Amygdala (tissue), 56 donors: Measurements from ENCODE around the gene CTSL.
"Not testable (repeated sequence)": the region's sequence is repeated elsewhere in the genome, so short reads cannot be mapped to it uniquely, and the experiment has no call there.

Source experiments
- DNase-seq, 56 donors: peaks; one replicate each; lab custom pipeline; 2025; lab: John Stamatoyannopoulos, UW

The CTSL gene

DNA sequence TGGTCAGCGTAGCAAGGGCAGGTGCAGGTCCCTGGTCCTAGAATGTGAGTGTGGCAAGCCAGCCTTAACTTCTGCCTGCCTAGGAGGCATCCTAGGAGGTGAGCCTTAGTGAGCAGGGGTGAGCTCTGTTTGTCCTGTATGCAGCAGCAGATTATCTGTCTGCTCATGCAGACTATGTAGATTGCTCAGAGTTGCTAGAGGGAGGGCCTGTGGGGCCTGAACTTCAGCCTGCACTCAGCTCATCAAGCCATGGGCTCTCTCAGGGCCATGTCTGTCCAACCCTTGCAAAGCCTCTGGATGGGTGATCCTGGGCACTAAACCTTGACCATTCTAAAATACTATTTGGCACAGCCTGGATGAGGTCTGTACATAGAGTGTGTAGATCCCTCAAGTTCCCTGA, 8.5 kb upstream of the CTSL start:
- DNase-seq: no peak

DNA sequence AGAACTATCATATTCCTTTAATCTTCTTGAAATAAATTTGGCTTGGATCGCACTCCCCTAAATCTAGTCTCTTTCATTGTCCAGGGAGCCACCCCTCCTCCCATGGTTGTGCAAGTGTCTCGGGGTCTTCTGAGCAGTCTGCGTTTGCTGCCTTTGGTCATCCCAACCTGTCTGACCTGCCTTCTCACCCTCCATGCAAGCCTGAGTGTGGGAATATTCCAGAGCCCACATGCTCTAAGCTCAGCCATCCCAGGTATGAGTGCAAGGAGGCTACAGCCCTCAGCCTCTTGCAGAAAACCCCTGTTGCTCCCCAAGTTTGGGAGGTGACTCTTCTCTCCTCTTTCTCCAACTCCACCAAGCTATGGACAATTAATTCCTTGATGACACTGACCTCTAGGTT, 7.7 kb upstream of the CTSL start:
- DNase-seq: no peak

DNA sequence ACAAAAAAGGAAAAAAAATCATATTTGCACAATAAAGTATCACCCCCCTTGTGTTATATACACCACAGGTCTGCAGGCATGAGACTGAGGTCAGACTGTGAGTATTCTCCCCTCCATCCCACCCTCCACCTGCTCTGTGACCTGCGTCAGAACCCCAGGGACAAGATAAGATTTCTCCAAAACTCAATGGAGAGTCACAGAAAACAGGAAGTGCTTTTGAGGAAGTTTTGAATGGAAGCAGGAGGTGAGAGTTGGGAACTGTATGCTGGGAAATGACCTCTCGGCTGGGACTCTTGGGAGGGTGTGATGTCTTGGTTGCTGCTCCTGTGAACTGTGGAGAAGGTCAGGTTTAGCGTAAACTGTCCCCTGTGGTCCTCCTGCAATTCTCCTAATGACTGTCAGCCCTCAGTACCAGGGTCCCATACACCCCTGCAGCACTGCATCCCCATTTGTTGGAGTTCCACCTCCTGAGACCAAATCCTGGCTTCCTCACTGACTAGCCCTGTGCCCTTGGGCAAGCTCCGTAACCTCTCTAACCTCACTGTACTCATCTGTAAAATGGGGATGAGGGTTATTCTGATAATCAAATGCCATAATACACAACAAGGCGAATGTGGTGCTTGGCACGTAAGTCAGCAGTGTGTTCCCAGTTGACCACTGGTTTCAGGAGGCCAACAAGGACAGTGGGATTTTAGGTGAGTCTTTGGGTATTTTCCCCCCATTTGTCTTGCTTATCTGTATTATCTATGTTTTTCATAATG, 6.9 kb upstream of the CTSL start:
- no peak for DNase-seq

DNA sequence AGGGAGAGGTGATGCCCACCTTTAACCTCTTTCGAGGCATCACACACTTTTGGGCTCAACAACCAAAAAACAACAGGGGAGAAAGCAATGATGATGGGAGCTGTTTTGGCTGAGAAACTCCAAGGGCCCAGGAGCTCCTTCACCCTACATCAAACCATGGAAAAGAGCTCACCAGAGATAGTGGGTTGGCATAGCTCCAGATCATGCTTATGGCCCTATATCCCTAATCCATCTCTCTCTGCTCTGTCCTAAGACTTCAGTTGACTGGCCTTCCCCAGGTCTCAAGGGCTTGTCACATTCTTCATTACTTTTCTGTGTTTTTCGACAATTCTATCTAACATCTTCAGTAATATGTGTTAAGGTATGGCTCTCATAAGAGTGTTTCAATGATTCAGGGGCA, 5.7 kb upstream of the CTSL start:
- no peak for DNase-seq

DNA sequence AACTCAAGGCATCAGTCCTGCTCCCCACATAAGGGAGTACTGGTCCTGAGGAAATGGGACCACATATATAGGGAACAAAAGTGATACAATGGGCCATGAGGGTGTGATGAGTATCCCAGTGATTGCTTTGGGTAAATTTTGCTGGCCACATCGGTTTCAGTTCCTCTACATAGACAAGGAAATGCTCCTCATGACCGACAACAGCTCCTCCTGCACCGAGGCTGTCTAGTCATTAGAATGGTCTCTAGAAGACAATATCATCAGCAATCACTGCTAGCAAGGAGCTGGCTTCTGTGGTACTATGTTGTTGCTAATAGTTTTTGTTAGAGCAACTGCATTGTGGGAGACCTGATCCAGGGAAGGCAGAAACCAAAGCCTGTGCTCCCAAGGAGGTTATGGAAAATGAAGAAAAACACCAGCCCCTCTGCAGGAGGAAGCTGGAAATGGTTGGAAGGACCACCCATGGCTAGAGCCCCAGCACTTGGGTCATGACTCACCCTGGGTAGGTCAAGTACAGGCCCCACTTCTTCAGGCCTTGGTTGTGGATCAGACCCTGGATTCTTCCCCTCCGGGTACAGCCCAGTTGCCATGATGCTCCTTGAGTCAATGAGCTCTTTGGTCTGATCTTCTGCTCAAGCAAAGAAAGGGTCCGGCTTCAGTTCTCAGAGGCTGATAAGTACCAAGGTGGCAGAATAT, 3.4 kb upstream of the CTSL start:
- DNase-seq: peak in 8 of 56 donors; percentile 6 to 67 (median 16)

DNA sequence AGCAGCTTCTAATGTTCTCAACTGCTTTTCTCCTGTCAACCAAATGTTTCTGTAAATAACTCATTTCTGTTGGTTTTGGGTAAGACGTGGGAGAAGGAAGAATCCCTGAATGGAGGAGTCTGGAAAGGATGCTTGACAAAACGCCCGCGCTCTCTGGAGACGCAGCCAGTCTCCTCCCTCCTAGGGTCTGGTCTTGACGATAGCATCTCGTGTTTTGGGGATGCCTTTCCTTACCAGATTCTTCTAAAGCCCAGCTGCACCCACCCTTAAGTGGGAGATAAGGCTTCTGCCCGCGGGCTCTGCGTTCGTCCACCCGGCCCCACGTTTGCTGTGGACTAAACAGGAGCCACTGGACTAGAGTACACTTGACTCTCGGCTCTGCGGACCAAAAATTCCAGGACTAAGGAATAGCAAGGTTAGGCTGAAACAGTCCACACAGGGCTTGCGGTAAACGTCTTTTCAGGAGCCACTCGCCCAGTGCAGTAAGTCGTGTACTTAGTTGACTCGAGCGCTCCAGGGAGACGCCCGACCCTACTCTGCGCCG, 491 bp upstream of the CTSL start:
- peak in 37 of 56 donors; percentile 24 to 83 (median 57) for DNase-seq

DNA sequence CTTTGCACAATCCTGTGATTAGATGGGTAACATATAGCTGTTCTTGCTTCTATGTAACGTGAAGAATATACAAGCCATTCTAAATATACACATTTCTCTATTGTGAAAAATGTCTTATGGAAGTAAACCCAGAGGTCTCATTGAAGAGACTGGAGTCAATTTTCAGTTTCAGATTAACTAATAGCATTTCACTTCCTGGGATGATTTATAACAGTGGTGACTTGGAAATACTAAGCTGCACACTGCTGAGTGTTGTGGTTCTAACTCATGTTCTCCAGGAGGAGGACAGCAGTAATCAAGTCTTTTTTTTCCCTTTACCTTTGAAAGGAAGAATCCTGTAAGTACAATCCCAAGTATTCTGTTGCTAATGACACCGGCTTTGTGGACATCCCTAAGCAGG, 3.3 kb downstream of the CTSL start:
- no peak for DNase-seq

DNA sequence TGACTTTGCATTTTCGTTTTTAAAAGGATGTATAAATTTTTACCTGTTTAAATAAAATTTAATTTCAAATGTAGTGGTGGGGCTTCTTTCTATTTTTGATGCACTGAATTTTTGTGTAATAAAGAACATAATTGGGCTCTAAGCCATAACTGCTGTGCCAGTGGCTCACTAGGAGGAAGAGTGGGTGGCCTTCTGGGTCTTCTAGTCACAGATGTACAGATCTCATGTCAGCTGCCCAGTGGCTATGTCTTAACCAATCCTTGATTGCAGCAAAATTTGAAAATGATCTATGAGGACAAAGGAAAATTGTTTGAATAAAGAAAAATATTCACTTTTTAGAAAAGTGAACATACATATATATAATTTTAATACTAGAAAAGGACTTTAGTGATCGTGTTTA, 5.4 kb downstream of the CTSL start:
- DNase-seq: no peak

DNA sequence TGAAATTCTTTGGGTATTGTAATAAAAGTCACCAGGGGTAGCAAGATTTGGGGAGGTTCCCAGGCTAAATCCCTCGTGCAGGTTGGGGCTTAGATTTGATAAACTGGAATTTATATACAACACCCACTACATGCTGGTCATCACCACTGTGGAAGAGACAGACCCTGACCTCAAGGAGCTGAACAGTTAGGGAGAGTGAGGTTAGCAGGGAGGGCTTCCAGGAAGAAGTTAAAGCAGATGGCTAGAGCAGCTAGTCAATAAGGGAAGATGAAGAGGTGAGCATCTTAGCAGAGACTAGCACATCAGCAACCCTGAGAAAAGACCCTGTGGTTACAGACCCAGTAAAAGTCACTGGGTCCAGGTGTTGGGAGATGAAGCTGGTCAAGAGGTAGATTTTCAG, 6.4 kb downstream of the CTSL start:
- no peak for DNase-seq

DNA sequence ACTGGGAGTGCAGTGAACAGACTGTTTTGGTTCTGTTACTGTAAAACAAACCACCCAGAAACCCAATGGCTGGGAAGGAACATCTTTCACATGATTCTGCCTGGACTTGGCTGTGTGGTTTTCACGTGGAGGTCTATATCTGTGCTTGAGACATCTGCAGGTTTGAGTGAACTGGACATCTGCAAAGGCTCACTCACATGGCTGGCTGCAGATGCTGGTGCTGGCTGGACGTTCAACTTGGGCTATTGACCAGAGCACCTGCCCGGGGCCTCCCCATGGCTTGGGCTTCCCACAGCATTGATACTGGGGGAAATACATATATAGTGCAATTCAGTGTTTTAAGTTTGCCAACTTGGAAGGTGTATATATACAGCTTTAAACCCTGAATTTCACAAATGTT, 6.8 kb downstream of the CTSL start:
- DNase-seq: no peak

DNA sequence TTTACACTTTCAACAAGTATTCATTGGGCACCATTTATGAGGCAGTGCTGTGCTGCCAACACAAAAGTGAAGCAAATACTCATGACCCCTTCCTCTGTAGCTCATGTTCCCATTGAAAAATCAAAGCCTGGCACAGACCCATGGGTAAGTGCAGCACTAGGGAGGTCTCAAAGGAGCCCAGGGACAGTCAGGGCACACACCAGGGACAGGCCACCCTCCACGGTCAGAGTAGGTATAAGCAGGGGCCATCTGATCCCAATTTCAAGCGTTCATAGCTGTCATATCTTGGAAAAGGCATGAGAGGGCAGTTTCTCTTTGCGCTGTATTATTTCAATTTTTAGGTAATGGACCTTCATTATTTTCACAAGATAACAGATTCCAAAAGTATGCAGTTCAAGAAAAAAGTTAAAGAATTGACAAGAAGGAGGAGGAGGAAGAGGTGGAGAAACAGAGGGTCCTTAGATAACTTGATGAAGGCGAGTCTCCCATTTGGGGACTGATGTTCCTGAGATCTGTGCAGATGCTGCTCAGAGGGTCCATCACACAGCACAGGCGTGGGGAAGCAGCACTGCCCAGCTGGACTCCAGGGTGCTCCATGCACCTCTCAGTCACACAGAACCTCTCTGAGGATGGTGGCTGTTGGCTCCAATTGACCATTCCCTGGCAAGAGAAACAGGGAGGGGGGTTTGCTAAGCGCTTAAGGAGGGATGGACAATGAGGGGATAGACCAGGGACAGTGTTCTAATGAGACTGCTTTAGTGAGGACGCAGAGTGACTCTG, 7.5 kb downstream of the CTSL start:
- no peak for DNase-seq

DNA sequence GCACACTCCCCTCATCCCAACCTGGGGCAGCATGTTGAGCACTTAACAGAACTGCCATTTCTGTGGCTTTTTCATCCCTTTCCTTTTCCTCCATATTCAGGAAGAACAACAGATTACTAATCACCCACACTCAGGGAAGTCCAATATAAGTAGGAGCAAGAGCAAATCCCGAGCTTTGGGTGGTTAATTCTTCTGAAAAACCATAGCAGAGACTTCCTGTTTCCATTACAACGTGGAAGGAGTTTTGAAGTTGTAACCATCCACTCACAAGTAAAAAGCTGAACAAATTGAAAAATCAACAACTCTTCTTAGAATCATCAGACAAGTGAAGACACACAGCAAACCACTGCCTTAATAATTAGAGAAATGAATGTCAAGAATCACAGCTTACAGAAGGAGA, 8.2 kb downstream of the CTSL start:
- DNase-seq: no peak

DNA sequence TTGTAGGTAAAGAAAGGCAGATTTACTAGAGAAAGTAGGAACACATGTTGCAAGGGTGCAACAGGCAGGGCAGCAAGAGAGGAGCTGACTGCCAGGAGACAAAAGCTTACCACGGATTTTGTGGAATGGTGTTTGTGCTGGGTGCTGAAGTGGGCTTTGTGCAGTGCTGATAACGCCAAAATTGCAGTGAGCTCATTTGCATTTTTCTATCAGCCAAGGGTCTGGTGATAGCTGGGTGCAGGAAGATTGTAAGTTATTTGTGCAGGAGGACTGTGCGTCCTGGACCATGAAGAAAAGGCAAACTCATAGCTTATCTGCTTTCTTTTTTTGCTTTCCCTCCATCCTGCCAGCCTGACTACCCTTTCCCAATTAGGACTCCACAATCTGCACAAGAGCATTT, 13.6 kb downstream of the CTSL start:
- no peak for DNase-seq

DNA sequence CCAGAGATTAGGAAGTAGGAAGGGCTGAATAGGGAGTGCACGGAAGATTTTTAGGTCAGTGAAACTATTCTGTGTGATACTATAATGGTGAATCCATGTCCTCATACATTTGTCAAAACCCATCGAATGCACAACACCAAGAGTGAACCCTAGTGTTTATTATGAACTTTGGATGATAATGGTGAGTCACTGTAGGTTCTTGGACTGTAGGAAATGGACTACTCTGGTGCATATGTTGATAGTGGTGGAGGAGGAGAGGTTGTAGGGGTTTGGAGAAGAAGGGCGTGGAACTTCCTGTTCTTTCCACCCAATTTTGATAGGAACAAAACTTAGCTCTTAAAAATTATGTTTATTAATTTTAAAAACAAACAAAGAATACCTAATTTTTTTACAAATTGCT, 14.3 kb downstream of the CTSL start:
- DNase-seq: no peak

DNA sequence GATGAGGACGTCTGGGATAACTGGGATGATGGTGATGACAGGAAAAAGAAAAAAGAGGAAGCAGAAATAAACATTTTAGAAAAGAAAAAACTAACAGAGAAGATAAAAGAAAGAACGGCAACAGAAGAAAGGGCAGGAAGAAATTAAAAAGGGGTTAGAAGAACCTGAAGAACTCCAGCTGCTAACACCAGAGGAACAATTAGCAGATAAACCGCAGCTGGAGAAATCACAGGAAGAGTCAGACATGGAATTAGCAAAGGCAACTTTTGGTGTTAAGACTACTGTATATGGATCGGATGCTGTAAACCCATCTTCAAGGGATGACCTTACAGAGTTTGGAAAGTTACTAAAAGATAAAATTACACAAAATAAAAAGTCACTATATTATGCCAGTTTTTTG, 15.4 kb downstream of the CTSL start:
- no peak for DNase-seq

DNA sequence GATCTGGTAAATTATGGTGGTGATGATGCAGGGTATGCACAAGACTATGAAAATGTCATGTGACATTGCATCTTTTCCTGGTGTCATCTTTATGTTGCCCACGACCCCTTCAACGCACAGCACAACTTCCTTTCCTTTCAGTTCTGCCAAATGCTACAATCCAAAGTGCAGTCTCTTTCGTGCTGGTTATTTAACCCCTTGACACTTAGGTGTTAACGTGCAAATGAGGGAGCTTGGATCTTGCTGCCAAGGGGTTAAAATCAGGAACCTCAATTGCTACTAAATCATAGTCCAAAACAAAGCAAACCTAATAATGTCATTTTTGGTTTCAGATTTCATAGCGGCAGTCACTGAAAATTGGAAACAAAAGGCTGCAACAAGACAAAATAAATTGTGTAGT, 16.0 kb downstream of the CTSL start:
- DNase-seq: no peak

DNA sequence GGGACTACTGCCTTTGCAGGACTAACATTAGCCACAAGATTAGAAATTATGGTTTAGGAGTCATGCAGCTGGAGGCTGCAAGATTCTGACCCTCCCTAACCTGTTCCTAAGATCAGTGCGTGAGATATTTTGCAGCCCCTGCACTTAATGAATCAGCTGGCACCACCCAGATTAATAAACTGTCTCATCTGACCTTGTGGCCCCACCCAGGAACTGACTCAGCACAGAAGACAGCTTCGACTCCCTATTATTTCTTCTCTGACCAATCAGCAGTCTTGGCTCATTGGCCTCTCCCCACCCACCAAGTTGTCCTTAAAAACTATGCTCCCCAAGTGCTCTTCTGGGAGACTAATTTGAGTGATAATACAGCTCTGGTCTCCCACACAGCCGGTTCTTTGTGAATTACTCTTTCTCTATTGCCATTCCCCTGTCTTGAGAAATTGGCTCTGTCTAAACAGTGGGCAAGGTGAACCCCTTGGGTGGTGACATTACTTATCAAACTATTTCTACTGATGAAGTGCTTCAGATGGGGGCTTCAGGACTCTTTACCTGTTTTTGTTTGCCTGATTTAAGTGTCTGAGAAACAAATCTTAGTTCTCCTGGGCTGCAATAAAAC, 17.0 kb downstream of the CTSL start:
- no peak for DNase-seq

DNA sequence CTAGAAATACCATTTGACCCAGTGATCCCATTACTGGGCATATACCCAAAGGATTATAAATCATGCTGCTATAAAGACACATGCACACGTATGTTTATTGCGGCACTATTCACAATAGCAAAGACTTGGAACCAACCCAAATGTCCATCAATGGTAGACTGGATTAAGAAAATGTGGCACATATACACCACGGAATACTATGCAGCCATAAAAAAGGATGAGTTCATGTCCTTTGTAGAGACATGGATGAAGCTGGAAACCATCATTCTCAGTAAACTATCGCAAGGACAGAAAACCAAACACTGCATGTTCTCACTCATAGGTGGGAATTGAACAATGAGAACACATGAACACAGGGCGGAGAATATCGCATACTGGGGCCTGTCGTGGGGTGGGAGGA, 18.3 kb downstream of the CTSL start:
- not testable (repeated sequence) for DNase-seq

DNA sequence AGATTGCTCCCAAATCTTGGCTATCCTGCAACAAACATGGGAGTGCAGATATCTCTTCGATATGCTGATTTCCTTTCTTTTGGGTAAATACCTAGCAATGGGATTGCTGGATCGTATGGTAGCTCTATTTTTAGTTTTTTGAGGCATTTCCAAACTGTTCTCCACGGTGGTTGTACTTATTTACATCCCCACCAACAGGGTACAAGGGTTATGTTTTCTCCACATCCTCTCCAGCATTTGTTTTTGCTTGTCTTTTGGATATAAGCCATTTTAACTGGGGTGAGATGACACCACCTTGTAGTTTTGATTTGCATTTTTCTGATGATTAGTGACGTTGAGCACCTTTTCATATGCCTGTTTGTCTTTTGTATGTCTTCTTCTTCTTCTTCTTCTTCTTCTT, 20.3 kb downstream of the CTSL start:
- DNase-seq: no peak

DNA sequence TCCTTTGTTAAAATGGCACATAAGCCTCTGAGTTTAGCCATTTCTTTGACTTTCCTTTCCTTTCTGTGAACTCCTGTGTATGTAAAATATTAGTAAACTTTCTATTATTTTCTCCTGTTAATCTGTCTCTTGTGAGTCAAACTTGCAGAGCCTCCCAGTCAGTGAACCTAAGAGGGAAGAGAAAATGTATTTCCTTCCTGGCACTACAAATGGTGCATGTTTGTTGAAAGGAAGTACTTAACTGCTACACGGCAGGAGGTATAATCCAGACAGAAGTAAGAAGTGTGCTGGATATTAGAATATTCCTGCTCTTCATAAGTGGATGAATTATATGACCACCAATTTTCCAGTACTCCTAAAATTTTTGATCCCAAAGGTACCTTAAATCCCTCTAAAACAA, 23.0 kb downstream of the CTSL start:
- DNase-seq: no peak
